Colonic mucosa (tissue), 4 donors: ENCODE measurements around the gene DPP6. TPM values are rescaled to one million over a fixed set of nuclear protein-coding genes. Genes with fewer than 3 reads are reported as not detected.
A peak's percentile ranks its signal among the peaks of the same experiment; 100 is the strongest.

ENCODE experiments used
- DNase-seq: peaks from one replicate; pipeline ENCODE4 v3.0.0-alpha.2; 2020
- H3K27ac ChIP-seq: fragments of 200-600 bp; one replicate; pipeline ENCODE4 v1.8.0; 2021
- H3K27me3 ChIP-seq: fragments of 200-600 bp; one replicate; pipeline ENCODE4 v1.8.0; 2021
- H3K36me3 ChIP-seq: fragments of 200-600 bp; one replicate; pipeline ENCODE4 v1.8.0; 2021
- H3K4me1 ChIP-seq: fragments of 200-600 bp; one replicate; pipeline ENCODE4 v1.8.0; 2021; ENCODE audit warnings: mild to moderate bottlenecking
- H3K4me3 ChIP-seq: fragments of 200-600 bp; one replicate; pipeline ENCODE4 v1.8.0; 2021
- H3K9ac ChIP-seq, 2 donors: one replicate each; pipeline ENCODE4 v1.7.0; 2013; ENCODE audit warnings: control low read depth in 2 of 2, low read depth in 2 of 2, low read length in 2 of 2
- H3K9me3 ChIP-seq: fragments of 200-600 bp; one replicate; pipeline ENCODE4 v1.8.0; 2021
- CTCF ChIP-seq: fragments of 200-600 bp; IDR thresholded peaks from one replicate; pipeline ENCODE4 v1.8.0; 2022; ENCODE audit warnings: antibody characterized with exemption, mild to moderate bottlenecking
- intact Hi-C: fragments of 100-400 bp; cut with DNase I; formaldehyde crosslinking; loops from one replicate; pipeline ENCODE4 v1.14.1; 2022
- total RNA-seq, 2 donors: library from RNA; stranded (reverse); fragmentation: NEBNext Ultra II Directional in 1 of 2; extraction: Animal tissue kit (Norgen Biotek cat#: 25700) in 1 of 2; gene quantifications; one replicate each; pipeline ENCODE4 v1.2.1, GENCODE V29; 2021
- donor health status: healthy.
- donor health status: DM: no; HTN: no; CAD: no.
- donor health status: DM: no; HTN: no; CAD: no.

DPP6 gene
- total RNA-seq, 2 donors from 2014 or later: 0.17 to 3.9 TPM

- Histone ChIP-seq H3K27me3 (no peaks in the 10 kb centered on the region), H3K36me3 (no peaks in the 10 kb centered on the region), H3K27ac (no peak overlapping the region), H3K9ac (no peak overlapping the region), H3K4me1 (no peaks in the 10 kb centered on the region), H3K9me3 (no peaks in the 10 kb centered on the region), H3K4me3 (no peak overlapping the region)
- intact Hi-C loops: loop anchor here (2.0 kb wide), 1 partner anchor 104 kb away; no protein-coding TSS in a partner anchor
- peak; percentile 30 for TF ChIP-seq CTCF
- no peak for DNase-seq
Observed at GRCh38 chr7:154640266-154640865, 588.2 kb downstream of the DPP6 start.

GRCh38 chr7:154640917-154641316 is 588.7 kb downstream of the DPP6 start:
- no peak overlapping the region for H3K4me3 ChIP-seq
- no peak overlapping the region for H3K27ac ChIP-seq
- no peak for TF ChIP-seq CTCF
- H3K9ac ChIP-seq: no peak overlapping the region
- H3K9me3 ChIP-seq: no peaks in the 10 kb centered on the region
- H3K4me1 ChIP-seq: no peaks in the 10 kb centered on the region
- no peaks in the 10 kb centered on the region for H3K27me3 ChIP-seq
- DNase-seq: no peak
- intact Hi-C loops: loop anchor here (2.0 kb wide), 1 partner anchor 104 kb away; no protein-coding TSS in a partner anchor
- H3K36me3 ChIP-seq: no peaks in the 10 kb centered on the region

GRCh38 chr7:154644366-154644765 is 592.2 kb downstream of the DPP6 start:
- H3K9me3 ChIP-seq: no peaks in the 10 kb centered on the region
- no peak for DNase-seq
- no peaks in the 10 kb centered on the region for H3K36me3 ChIP-seq
- no peaks in the 10 kb centered on the region for H3K4me1 ChIP-seq
- H3K27ac ChIP-seq: no peak overlapping the region
- H3K9ac ChIP-seq: no peak overlapping the region
- intact Hi-C loops: no loop called here
- H3K27me3 ChIP-seq: no peaks in the 10 kb centered on the region
- no peak overlapping the region for H3K4me3 ChIP-seq
- no peak for TF ChIP-seq CTCF

- no peaks in the 10 kb centered on the region for H3K4me1 ChIP-seq
- no peaks in the 10 kb centered on the region for H3K27me3 ChIP-seq
- no peaks in the 10 kb centered on the region for H3K36me3 ChIP-seq
- no peak overlapping the region for H3K4me3 ChIP-seq
- H3K27ac ChIP-seq: no peak overlapping the region
- intact Hi-C loops: no loop called here
- no peaks in the 10 kb centered on the region for H3K9me3 ChIP-seq
- TF ChIP-seq CTCF: no peak
- DNase-seq: no peak
- no peak overlapping the region for H3K9ac ChIP-seq
Observed at GRCh38 chr7:154646126-154647013, 594.2 kb downstream of the DPP6 start.

- no peak for TF ChIP-seq CTCF
- no peak overlapping the region for H3K27ac ChIP-seq
- H3K4me1 ChIP-seq: no peaks in the 10 kb centered on the region
- no peaks in the 10 kb centered on the region for H3K36me3 ChIP-seq
- H3K27me3 ChIP-seq: no peaks in the 10 kb centered on the region
- H3K4me3 ChIP-seq: no peak overlapping the region
- no peak for DNase-seq
- H3K9ac ChIP-seq: no peak overlapping the region
- H3K9me3 ChIP-seq: no peaks in the 10 kb centered on the region
- intact Hi-C loops: no loop called here
Observed at GRCh38 chr7:154647625-154648024, 595.4 kb downstream of the DPP6 start.
